HG03103 (cell line): Measurements from ENCODE around the gene TRAF3.
"Not testable (repeated sequence)": the region's sequence is repeated elsewhere in the genome, so short reads cannot be mapped to it uniquely, and the experiment has no call there.

ENCODE experiments used
- ATAC-seq: cut with Tn5 transposase; IDR thresholded peaks from one replicate; pipeline ENCODE4 v1.9.1; 2021; ENCODE audit warnings: low read depth; ENCODE audit not compliant: unreplicated experiment

TRAF3 gene

DNA sequence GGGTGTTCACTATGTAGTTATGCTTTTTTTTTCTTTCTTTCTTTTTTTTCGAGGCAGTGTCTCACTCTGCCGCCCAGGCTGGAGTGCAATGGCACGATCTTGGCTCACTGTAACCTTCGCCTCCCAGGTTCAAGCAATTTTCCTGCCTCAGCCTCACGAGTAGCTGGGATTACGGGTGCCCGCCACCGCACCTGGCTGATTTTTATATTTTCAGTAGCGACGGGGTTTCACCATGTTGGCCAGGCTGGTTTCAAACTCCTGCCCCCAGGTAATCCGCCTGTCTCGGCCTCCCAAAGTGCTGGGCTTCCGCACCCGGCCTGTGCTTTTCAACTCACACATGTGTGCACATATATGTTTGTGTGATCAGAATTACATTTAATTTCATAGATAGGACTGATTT is 106.3 kb downstream of the TRAF3 start:
- no peak for ATAC-seq

- no peak for ATAC-seq
These were observed 108.6 kb downstream of the TRAF3 start for GRCh38 chr14:102885737-102886447.

DNA sequence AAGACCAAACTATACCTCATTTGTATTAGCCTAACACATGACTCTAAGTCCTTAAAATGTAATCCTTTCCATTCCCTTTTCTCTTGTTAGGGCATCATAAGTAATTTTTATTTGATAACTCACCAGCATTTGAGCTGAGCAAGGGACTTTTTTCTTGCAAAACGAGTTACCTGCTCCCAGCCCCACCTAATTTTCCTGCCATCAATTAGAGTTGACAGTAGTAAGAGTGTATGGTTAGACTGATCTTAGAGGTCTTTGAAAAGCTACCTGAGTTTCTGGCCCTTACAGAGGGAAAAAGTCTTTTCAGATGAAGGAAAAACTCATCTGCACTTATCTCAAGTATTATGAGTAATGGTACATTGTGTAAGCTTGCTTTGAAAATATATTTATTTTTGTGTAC is 111.5 kb downstream of the TRAF3 start:
- ATAC-seq, result no peak

- ATAC-seq, result no peak
These were observed 112.4 kb downstream of the TRAF3 start for GRCh38 chr14:102889615-102890014.

DNA sequence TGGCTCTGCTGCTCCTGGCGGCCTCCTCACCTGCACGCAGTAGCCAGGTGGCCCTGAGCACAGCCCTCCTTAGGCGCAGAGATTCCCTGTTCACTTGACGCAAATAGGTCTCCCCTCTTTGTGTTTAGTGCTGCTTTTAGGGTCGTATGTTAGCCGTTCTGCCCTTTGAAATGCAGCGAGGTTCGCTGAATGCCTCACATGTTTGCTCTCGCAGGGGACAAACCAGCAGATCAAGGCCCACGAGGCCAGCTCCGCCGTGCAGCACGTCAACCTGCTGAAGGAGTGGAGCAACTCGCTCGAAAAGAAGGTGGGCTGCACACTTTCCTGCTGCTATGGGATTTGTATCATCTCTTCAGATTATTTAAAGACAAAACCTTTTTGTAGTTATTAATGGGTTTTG is 113.9 kb downstream of the TRAF3 start:
- ATAC-seq, result no peak

DNA sequence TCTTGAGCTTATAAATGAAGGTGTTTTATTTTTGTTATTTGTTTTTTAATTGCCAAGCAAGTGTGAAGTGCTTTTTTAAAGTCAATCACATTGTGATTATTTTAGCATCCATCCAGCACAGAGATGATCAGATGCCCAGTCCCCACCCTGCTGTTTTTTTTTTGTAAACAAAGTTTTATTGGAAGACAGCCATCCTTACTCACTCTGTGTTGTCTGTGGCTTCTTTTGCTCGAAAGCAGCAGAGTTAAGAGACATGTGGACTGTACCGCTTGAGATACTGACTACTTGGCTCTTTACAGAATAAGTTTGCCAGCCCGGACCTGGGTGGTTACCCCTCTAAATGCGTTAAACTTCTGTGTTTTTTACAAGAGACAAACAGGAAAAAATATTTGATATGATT is 114.3 kb downstream of the TRAF3 start:
- ATAC-seq, result no peak

DNA sequence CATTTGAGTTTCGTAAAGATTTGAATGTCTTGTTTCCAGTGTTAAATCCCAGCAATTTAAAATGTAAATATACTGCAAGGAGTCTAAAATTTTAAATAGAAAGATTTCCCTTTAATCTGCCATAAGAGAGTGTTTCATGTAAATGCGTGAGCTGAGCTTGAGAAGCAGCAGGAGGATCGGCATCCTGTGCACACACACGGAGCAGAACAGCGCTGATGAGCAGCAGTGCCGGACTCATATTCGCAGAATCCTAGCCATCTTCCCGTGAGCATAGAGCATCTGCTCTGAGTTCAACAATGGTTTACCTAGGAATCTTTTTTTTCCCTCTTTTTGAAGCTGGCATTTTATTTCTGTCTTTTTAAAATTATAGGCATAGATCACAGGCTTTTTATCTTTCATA is 115.4 kb downstream of the TRAF3 start:
- ATAC-seq, result no peak

- ATAC-seq, result no peak
These were observed 116.2 kb downstream of the TRAF3 start for GRCh38 chr14:102893452-102893851.

GRCh38 chr14:102896735-102897134 is 119.5 kb downstream of the TRAF3 start:
- not testable (repeated sequence) for ATAC-seq

DNA sequence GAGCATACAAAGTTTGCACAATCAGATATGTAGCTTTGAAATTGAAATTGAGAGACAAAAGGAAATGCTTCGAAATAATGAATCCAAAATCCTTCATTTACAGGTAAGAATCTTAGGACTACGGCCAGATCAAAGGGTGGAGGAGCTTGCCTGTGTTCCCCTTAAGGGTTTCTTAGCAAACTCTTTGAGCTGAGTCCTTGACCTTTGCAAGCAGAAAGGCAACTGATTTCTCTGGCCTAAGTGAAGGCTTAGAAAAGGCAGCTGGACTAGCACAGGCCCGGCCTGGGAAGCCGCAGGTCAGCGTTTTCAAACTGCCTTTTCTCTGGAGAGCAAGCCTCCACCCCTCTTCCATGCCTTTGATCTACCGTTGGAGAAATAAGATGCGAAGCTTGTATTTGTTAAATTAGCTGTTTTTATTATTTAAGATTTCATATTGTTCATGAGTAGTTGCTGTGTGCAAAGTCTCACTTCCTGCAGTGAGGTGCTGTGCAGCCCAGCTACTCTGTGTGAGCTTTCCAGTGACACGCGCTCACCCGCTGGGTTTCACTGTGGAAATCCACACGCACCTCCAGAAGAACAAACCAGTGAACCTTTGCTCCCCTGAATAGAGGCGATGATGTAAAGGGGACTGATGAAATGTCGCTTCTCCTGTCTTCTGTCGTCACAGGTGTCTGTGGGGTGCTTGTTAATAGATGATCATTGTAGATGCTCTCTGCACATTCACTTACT is 120.2 kb downstream of the TRAF3 start:
- ATAC-seq, result no peak

DNA sequence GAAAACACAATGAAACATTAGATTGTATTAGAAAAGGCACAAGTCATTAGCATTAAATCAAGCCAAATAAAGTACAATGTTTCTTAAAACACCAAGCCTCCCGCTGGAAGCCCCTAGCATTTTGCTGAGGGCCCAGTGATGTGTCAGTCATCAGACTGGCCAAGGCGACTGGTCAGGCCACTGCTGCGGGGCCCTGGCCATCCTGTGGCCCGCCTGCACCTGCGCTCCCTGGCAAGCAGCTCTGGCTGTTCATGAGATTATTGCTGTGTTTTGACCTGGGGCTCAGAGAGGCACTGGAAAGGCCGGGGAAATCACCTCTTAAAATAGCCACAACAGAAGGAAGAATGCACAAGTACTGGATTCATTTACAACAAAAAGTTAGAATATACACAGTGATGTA is 121.0 kb downstream of the TRAF3 start:
- ATAC-seq, result no peak

GRCh38 chr14:102898776-102899515 is 121.7 kb downstream of the TRAF3 start:
- ATAC-seq, result no peak

DNA sequence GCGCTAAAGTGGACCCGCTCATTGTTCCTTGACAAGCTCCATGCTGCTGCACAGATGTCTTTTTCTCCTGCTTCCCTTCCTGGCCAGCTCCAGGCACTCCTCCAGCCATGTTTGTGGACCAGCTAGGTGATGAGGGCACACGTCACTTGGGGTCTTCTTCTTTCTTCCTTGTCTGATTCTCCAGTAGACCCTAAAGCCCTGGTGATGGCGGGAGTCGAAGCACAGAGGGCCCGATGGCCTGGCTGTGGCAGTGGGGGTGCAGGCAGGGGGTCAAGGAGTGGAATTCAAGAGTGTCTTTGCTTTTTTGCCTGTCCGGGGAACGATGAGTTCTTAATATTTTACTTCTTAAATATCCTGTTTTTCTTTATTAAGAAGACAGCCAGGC is 122.3 kb downstream of the TRAF3 start:
- no peak for ATAC-seq

GRCh38 chr14:102900631-102901571 is 123.7 kb downstream of the TRAF3 start:
- peak; percentile 45 for ATAC-seq

- peak; percentile 71 for ATAC-seq
These were observed 124.4 kb downstream of the TRAF3 start for GRCh38 chr14:102901633-102902032.

DNA sequence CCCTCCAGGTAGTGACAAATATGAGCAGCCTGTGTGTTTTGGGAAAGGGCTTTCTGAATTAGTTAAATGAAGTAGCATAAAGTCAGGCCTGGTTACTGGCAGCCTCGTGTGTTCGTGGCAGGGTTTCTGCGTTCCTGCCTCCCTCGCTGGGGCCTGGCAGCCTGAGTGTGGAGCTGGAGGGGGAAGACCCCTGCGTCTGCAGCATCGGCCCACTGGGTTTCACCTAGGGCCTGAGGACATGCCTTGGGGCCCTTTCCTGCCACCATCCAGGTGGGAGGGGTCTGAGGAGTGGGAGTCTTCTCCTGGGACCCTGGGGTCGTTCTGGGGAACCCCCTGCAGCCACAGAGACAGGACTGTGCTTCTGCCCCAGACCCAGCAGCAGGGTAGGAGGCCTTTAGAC is 124.8 kb downstream of the TRAF3 start:
- no peak for ATAC-seq

- no peak for ATAC-seq
These were observed 125.4 kb downstream of the TRAF3 start for GRCh38 chr14:102902523-102903247.

DNA sequence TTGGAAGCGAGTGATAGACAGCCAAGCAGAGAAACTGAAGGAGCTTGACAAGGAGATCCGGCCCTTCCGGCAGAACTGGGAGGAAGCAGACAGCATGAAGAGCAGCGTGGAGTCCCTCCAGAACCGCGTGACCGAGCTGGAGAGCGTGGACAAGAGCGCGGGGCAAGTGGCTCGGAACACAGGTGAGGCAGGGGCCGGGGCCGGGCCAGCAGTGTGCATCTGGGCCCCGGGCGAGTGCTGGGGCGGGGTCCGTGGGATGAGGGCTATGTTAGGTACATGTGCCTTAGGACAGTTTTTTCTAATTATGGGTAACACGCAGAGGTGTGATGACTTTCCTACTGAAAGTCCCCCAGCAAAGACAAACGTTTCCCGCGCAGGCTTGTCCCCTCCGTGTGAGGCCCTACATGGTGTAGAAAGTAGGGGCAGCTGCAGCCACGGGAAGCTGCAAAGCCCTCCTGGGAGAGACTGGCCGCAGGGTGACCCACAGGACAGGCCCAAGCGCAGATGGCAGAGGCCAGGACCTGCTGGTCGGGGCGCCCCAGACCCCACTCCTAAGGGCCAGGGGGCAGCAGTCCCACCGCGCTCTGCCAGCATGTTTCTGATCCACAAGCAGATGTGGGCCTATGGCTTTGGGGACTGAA is 126.1 kb downstream of the TRAF3 start:
- no peak for ATAC-seq

DNA sequence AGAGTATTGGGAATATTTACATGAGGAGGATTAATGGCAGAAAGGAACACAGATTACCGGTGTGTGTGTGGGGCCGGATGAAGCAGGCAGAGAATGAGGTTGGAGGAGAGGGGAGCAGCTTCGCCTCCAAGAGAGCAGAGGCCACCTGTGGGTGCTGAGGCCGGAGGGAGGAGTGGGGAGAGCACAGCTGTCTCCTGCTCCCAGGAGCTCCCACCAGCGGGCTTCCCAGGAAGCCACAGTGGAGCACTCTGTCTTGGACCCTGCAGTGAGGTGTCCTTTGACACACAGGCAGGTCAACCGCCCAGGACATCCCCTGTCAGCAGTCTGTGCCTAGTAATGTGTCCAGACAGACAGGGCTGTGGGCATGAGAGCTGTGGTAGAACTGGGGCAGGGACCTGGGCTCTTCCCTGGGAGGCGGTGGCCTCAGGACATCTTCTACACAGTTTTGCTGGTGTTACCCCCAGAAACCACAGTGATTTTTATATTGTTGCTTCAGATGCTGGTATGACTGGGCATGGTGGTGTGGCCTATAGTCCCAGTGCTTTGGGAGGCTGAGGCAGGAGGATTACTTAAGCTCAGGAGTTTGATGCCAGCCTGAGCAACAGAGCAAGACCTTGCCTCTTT is 126.8 kb downstream of the TRAF3 start:
- no peak for ATAC-seq
